SK-N-SH treated with all-trans-retinoic acid at 6 μM for 48 hours (cell line): Measurements from ENCODE around the gene MPZL2.

Source experiments
- ATAC-seq: fragments of 200-7000 bp; cut with Tn5 transposase; 3 replicates; pipeline ENCODE4 v1.9.1; 2020; ENCODE audit warnings: mild to moderate bottlenecking, moderate library complexity
- ARNTL ChIP-seq: fragments of 450-650 bp; formaldehyde crosslinking; IDR thresholded peaks from 2 replicates; pipeline ENCODE4 v1.5.0; 2020; ENCODE audit warnings: low read depth, mild to moderate bottlenecking, moderate library complexity, borderline replicate concordance
- BACH2 ChIP-seq: fragments of 250-450 bp; sonication (Bioruptor Pico); IDR thresholded peaks from 2 replicates; pipeline ENCODE4 v1.9.0; 2021; ENCODE audit warnings: mild to moderate bottlenecking, borderline replicate concordance
- CREB5 ChIP-seq: fragments of 250-450 bp; sonication (Bioruptor Pico); IDR thresholded peaks from 2 replicates; pipeline ENCODE4 v1.5.1; 2020; ENCODE audit warnings: low read depth, mild to moderate bottlenecking, moderate library complexity
- CSDC2 ChIP-seq: fragments of 250-450 bp; sonication (Bioruptor Pico); IDR thresholded peaks from 2 replicates; pipeline ENCODE4 v1.5.0; 2020; ENCODE audit warnings: mild to moderate bottlenecking, moderate library complexity
- CSRNP3 ChIP-seq: fragments of 250-450 bp; sonication (Bioruptor Pico); IDR thresholded peaks from 2 replicates; pipeline ENCODE4 v1.5.1; 2021; ENCODE audit warnings: mild to moderate bottlenecking, moderate library complexity
- ESRRG ChIP-seq: fragments of 250-450 bp; sonication (Bioruptor Pico); IDR thresholded peaks from 2 replicates; pipeline ENCODE4 v1.6.1; 2021; ENCODE audit warnings: mild to moderate bottlenecking
- GLIS3 ChIP-seq: fragments of 250-450 bp; sonication (Bioruptor Pico); IDR thresholded peaks from 2 replicates; pipeline ENCODE4 v1.5.0; 2020; ENCODE audit warnings: mild to moderate bottlenecking, moderate library complexity
- ISL1 ChIP-seq: fragments of 250-450 bp; sonication (Bioruptor Pico); IDR thresholded peaks from 2 replicates; pipeline ENCODE4 v2.1.2; 2022; ENCODE audit warnings: mild to moderate bottlenecking, moderate library complexity
- OSR1 ChIP-seq: fragments of 250-450 bp; sonication (Bioruptor Pico); IDR thresholded peaks from 2 replicates; pipeline ENCODE4 v1.8.0; 2022; ENCODE audit warnings: moderate library complexity, mild to moderate bottlenecking, inconsistent platforms
- PATZ1 ChIP-seq: fragments of 250-450 bp; sonication (Bioruptor Pico); IDR thresholded peaks from 2 replicates; pipeline ENCODE4 v1.8.0; 2020; ENCODE audit warnings: mild to moderate bottlenecking, moderate library complexity, borderline replicate concordance
- POU6F1 ChIP-seq: fragments of 250-450 bp; sonication (Bioruptor Pico); IDR thresholded peaks from 2 replicates; pipeline ENCODE4 v1.8.0; 2021; ENCODE audit warnings: low read depth, mild to moderate bottlenecking, moderate library complexity, borderline replicate concordance
- PPARA ChIP-seq: fragments of 250-450 bp; sonication (Bioruptor Pico); IDR thresholded peaks from 2 replicates; pipeline ENCODE4 v1.5.0; 2020; ENCODE audit warnings: mild to moderate bottlenecking, borderline replicate concordance
- RARB ChIP-seq: fragments of 250-450 bp; sonication (Bioruptor Pico); IDR thresholded peaks from 2 replicates; pipeline ENCODE4 v1.8.0; 2021; ENCODE audit warnings: mild to moderate bottlenecking, moderate library complexity
- SNAI2 ChIP-seq: fragments of 250-450 bp; sonication (Bioruptor Pico); IDR thresholded peaks from 2 replicates; pipeline ENCODE4 v1.5.0; 2020; ENCODE audit warnings: mild to moderate bottlenecking, moderate library complexity
- TCF4 ChIP-seq: fragments of 250-450 bp; sonication (Bioruptor Pico); IDR thresholded peaks from 2 replicates; pipeline ENCODE4 v1.8.0; 2021; ENCODE audit warnings: mild to moderate bottlenecking, moderate library complexity, borderline replicate concordance
- TOX ChIP-seq: fragments of 250-450 bp; sonication (Bioruptor Pico); IDR thresholded peaks from 2 replicates; pipeline ENCODE4 v1.8.0; 2021; ENCODE audit warnings: mild to moderate bottlenecking, moderate library complexity, borderline replicate concordance
- TSHZ2 ChIP-seq: fragments of 250-450 bp; sonication (Bioruptor Pico); IDR thresholded peaks from 2 replicates; pipeline ENCODE4 v1.5.0; 2020; ENCODE audit warnings: mild to moderate bottlenecking, moderate library complexity
- ZC3H10 ChIP-seq: fragments of 250-450 bp; sonication (Bioruptor Pico); IDR thresholded peaks from 2 replicates; pipeline ENCODE4 v1.5.1; 2021; ENCODE audit warnings: mild to moderate bottlenecking, moderate library complexity
- ZFP3 ChIP-seq: fragments of 250-450 bp; sonication (Bioruptor Pico); IDR thresholded peaks from 2 replicates; pipeline ENCODE4 v1.5.0; 2020; ENCODE audit warnings: mild to moderate bottlenecking, moderate library complexity
- ZFP30 ChIP-seq: fragments of 450-650 bp; formaldehyde crosslinking; IDR thresholded peaks from 2 replicates; pipeline ENCODE4 v1.5.0; 2022; ENCODE audit warnings: mild to moderate bottlenecking, moderate library complexity
- ZNF565 ChIP-seq: fragments of 450-650 bp; formaldehyde crosslinking; conservative IDR thresholded peaks from 2 replicates; pipeline ENCODE4 v1.5.0; 2020; ENCODE audit warnings: low read depth, mild to moderate bottlenecking, moderate library complexity
- ZNF70 ChIP-seq: fragments of 450-650 bp; formaldehyde crosslinking; IDR thresholded peaks from 2 replicates; pipeline ENCODE4 v1.5.0; 2020; ENCODE audit warnings: mild to moderate bottlenecking, moderate library complexity

Gene MPZL2

GRCh38 chr11:118291477-118292135, 27.5 kb upstream of the MPZL2 start:
- TF ChIP-seq GLIS3 (no peak), POU6F1 (CRISPR knock-in tag) (no peak), TOX (CRISPR knock-in tag) (no peak), TCF4 (CRISPR knock-in tag) (no peak), ZC3H10 (no peak), ESRRG (CRISPR knock-in tag) (no peak), SNAI2 (CRISPR knock-in tag) (no peak), PATZ1 (no peak), RARB (CRISPR knock-in tag) (no peak), ISL1 (CRISPR knock-in tag) (no peak), PPARA (no peak), ZFP30 (CRISPR knock-in tag) (no peak), CREB5 (no peak), ZFP3 (CRISPR knock-in tag) (no peak), OSR1 (CRISPR knock-in tag) (no peak), ZNF70 (CRISPR knock-in tag) (no peak), TSHZ2 (no peak), CSDC2 (no peak), BACH2 (CRISPR knock-in tag) (no peak)
- TF ChIP-seq, all 23 proteins: peak for 0
- no peak for ATAC-seq

- TF ChIP-seq PATZ1 (no peak), ISL1 (CRISPR knock-in tag) (no peak), SNAI2 (CRISPR knock-in tag) (no peak), ARNTL (CRISPR knock-in tag) (no peak), TSHZ2 (no peak), CSRNP3 (no peak), ZNF565 (CRISPR knock-in tag) (no peak), CREB5 (no peak), ZFP30 (CRISPR knock-in tag) (no peak), CSDC2 (no peak)
- no peak for ATAC-seq
Observed at GRCh38 chr11:118290923-118291322, 26.8 kb upstream of the MPZL2 start.
